ENCODE measurements around the gene SLCO4A1.
A peak's percentile ranks its signal among the peaks of the same experiment; 100 is the strongest.

Gene SLCO4A1

GRCh38 chr20:62636446-62636845 is 5.9 kb upstream of the SLCO4A1 start:
- no peaks in the 10 kb centered on the region for H3K9me3 ChIP-seq (ENCODE audit: control insufficient read depth, low read depth, low read length)
- H3K27ac ChIP-seq (ENCODE audit: low read length): no peak overlapping the region
- H3K9ac ChIP-seq (ENCODE audit: low read length): no peak overlapping the region
- no peak overlapping the region for H3K4me3 ChIP-seq (ENCODE audit: low read length)
- peaks cover 21% of the 10 kb centered on the region for H3K27me3 ChIP-seq (ENCODE audit: control insufficient read depth, insufficient read depth, low read length)
- H3K4me1 ChIP-seq (ENCODE audit: control insufficient read depth, low read depth, low read length): peaks cover 3% of the 10 kb centered on the region
- H3K36me3 ChIP-seq (ENCODE audit: control insufficient read depth, low read depth, low read length): no peaks in the 10 kb centered on the region

- peaks cover 28% of the 10 kb centered on the region for H3K27me3 ChIP-seq (ENCODE audit: control insufficient read depth, insufficient read depth, low read length)
- H3K4me1 ChIP-seq (ENCODE audit: control insufficient read depth, low read depth, low read length): peaks cover 3% of the 10 kb centered on the region
- H3K9me3 ChIP-seq (ENCODE audit: control insufficient read depth, low read depth, low read length): no peaks in the 10 kb centered on the region
- no peaks in the 10 kb centered on the region for H3K36me3 ChIP-seq (ENCODE audit: control insufficient read depth, low read depth, low read length)
- no peak overlapping the region for H3K4me3 ChIP-seq (ENCODE audit: low read length)
- no peak overlapping the region for H3K27ac ChIP-seq (ENCODE audit: low read length)
- no peak overlapping the region for H3K9ac ChIP-seq (ENCODE audit: low read length)
Measured at GRCh38 chr20:62637110-62637509, 5.2 kb upstream of the SLCO4A1 start.

GRCh38 chr20:62637521-62638054 is 4.7 kb upstream of the SLCO4A1 start:
- Histone ChIP-seq H3K36me3 (ENCODE audit: control insufficient read depth, low read depth, low read length) (no peaks in the 10 kb centered on the region), H3K9ac (ENCODE audit: low read length) (no peak overlapping the region)

GRCh38 chr20:62638055-62638570 is 4.2 kb upstream of the SLCO4A1 start:
- Histone ChIP-seq H3K4me3 (ENCODE audit: low read length) (no peak overlapping the region), H3K4me1 (ENCODE audit: control insufficient read depth, low read depth, low read length) (peaks cover 3% of the 10 kb centered on the region), H3K27me3 (ENCODE audit: control insufficient read depth, insufficient read depth, low read length) (peaks cover 36% of the 10 kb centered on the region), H3K36me3 (ENCODE audit: control insufficient read depth, low read depth, low read length) (no peaks in the 10 kb centered on the region), H3K9ac (ENCODE audit: low read length) (no peak overlapping the region), H3K9me3 (ENCODE audit: control insufficient read depth, low read depth, low read length) (no peaks in the 10 kb centered on the region), H3K27ac (ENCODE audit: low read length) (no peak overlapping the region)

More at GRCh38 chr20:62637521-62638054, 4.7 kb upstream of the SLCO4A1 start:
- Histone ChIP-seq H3K9me3 (ENCODE audit: control insufficient read depth, low read depth, low read length) (no peaks in the 10 kb centered on the region), H3K4me1 (ENCODE audit: control insufficient read depth, low read depth, low read length) (peaks cover 3% of the 10 kb centered on the region), H3K27ac (ENCODE audit: low read length) (no peak overlapping the region), H3K4me3 (ENCODE audit: low read length) (no peak overlapping the region), H3K27me3 (ENCODE audit: control insufficient read depth, insufficient read depth, low read length) (peaks cover 31% of the 10 kb centered on the region)

- peaks cover 3% of the 10 kb centered on the region for H3K4me1 ChIP-seq (ENCODE audit: control insufficient read depth, low read depth, low read length)
- H3K4me3 ChIP-seq (ENCODE audit: low read length): no peak overlapping the region
- H3K9me3 ChIP-seq (ENCODE audit: control insufficient read depth, low read depth, low read length): no peaks in the 10 kb centered on the region
Measured at GRCh38 chr20:62638679-62639406, 3.5 kb upstream of the SLCO4A1 start.

GRCh38 chr20:62639765-62640164 is 2.5 kb upstream of the SLCO4A1 start:
- H3K4me3 ChIP-seq (ENCODE audit: low read length): no peak overlapping the region
- H3K4me1 ChIP-seq (ENCODE audit: control insufficient read depth, low read depth, low read length): peaks cover 3% of the 10 kb centered on the region
- H3K27ac ChIP-seq (ENCODE audit: low read length): no peak overlapping the region
- H3K9ac ChIP-seq (ENCODE audit: low read length): no peak overlapping the region
- H3K27me3 ChIP-seq (ENCODE audit: control insufficient read depth, insufficient read depth, low read length): peaks cover 52% of the 10 kb centered on the region
- H3K36me3 ChIP-seq (ENCODE audit: control insufficient read depth, low read depth, low read length): no peaks in the 10 kb centered on the region
- H3K9me3 ChIP-seq (ENCODE audit: control insufficient read depth, low read depth, low read length): no peaks in the 10 kb centered on the region

More at GRCh38 chr20:62638679-62639406, 3.5 kb upstream of the SLCO4A1 start:
- Histone ChIP-seq H3K27me3 (ENCODE audit: control insufficient read depth, insufficient read depth, low read length) (peaks cover 43% of the 10 kb centered on the region), H3K27ac (ENCODE audit: low read length) (no peak overlapping the region), H3K9ac (ENCODE audit: low read length) (no peak overlapping the region), H3K36me3 (ENCODE audit: control insufficient read depth, low read depth, low read length) (no peaks in the 10 kb centered on the region)

- H3K27me3 ChIP-seq (ENCODE audit: control insufficient read depth, insufficient read depth, low read length): peaks cover 56% of the 10 kb centered on the region
- no peak overlapping the region for H3K4me3 ChIP-seq (ENCODE audit: low read length)
- peaks cover 3% of the 10 kb centered on the region for H3K4me1 ChIP-seq (ENCODE audit: control insufficient read depth, low read depth, low read length)
- H3K9ac ChIP-seq (ENCODE audit: low read length): no peak overlapping the region
- H3K27ac ChIP-seq (ENCODE audit: low read length): no peak overlapping the region
- no peaks in the 10 kb centered on the region for H3K9me3 ChIP-seq (ENCODE audit: control insufficient read depth, low read depth, low read length)
- H3K36me3 ChIP-seq (ENCODE audit: control insufficient read depth, low read depth, low read length): no peaks in the 10 kb centered on the region
Measured at GRCh38 chr20:62640870-62641269, 1.4 kb upstream of the SLCO4A1 start.

GRCh38 chr20:62641321-62642050 is 817 bp upstream of the SLCO4A1 start:
- Histone ChIP-seq H3K4me1 (ENCODE audit: control insufficient read depth, low read depth, low read length) (no peaks in the 10 kb centered on the region), H3K36me3 (ENCODE audit: control insufficient read depth, low read depth, low read length) (no peaks in the 10 kb centered on the region), H3K27ac (ENCODE audit: low read length) (no peak overlapping the region), H3K27me3 (ENCODE audit: control insufficient read depth, insufficient read depth, low read length) (peaks cover 56% of the 10 kb centered on the region), H3K9ac (ENCODE audit: low read length) (no peak overlapping the region), H3K9me3 (ENCODE audit: control insufficient read depth, low read depth, low read length) (no peaks in the 10 kb centered on the region), H3K4me3 (ENCODE audit: low read length) (peak overlapping the region; percentile 64)

- H3K36me3 ChIP-seq (ENCODE audit: control insufficient read depth, low read depth, low read length): no peaks in the 10 kb centered on the region
- no peak overlapping the region for H3K27ac ChIP-seq (ENCODE audit: low read length)
- peaks cover 56% of the 10 kb centered on the region for H3K27me3 ChIP-seq (ENCODE audit: control insufficient read depth, insufficient read depth, low read length)
- peak overlapping the region; percentile 42 for H3K9ac ChIP-seq (ENCODE audit: low read length)
- peak overlapping the region; percentile 64 for H3K4me3 ChIP-seq (ENCODE audit: low read length)
- H3K4me1 ChIP-seq (ENCODE audit: control insufficient read depth, low read depth, low read length): no peaks in the 10 kb centered on the region
- H3K9me3 ChIP-seq (ENCODE audit: control insufficient read depth, low read depth, low read length): no peaks in the 10 kb centered on the region
Measured at GRCh38 chr20:62642666-62643520, 590 bp downstream of the SLCO4A1 start.

GRCh38 chr20:62643521-62644043 is 1.3 kb downstream of the SLCO4A1 start:
- Histone ChIP-seq H3K9me3 (ENCODE audit: control insufficient read depth, low read depth, low read length) (no peaks in the 10 kb centered on the region), H3K4me1 (ENCODE audit: control insufficient read depth, low read depth, low read length) (no peaks in the 10 kb centered on the region), H3K4me3 (ENCODE audit: low read length) (peak overlapping the region; percentile 64), H3K27me3 (ENCODE audit: control insufficient read depth, insufficient read depth, low read length) (peaks cover 56% of the 10 kb centered on the region), H3K9ac (ENCODE audit: low read length) (no peak overlapping the region), H3K27ac (ENCODE audit: low read length) (no peak overlapping the region), H3K36me3 (ENCODE audit: control insufficient read depth, low read depth, low read length) (no peaks in the 10 kb centered on the region)

Measured in iPS-18a (cell line).